Measurements from ENCODE around the gene BCL11A.

Gene BCL11A

DNA sequence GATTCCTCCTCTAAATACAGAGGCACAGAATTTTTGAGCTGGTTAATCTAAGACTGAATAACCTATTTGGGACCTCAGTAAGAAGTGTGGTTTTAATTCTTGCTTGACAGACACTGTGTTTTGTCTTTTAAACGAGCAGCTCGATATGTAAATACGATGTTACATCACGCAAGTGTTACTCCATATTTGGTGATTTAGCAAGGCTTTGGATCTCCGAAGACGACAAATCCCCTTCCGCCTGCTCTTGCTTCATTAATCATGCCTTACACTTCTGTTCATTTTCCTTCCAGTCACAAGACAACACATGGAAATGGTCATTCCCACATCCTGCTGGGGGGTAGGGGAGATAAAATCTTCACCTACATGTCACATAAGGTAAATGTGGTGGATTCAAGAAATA lies 9.4 kb downstream of the BCL11A start:
- no peak for DNase-seq (ENCODE audit: extremely low read depth, low read depth)
- TF ChIP-seq, protein P1, sequence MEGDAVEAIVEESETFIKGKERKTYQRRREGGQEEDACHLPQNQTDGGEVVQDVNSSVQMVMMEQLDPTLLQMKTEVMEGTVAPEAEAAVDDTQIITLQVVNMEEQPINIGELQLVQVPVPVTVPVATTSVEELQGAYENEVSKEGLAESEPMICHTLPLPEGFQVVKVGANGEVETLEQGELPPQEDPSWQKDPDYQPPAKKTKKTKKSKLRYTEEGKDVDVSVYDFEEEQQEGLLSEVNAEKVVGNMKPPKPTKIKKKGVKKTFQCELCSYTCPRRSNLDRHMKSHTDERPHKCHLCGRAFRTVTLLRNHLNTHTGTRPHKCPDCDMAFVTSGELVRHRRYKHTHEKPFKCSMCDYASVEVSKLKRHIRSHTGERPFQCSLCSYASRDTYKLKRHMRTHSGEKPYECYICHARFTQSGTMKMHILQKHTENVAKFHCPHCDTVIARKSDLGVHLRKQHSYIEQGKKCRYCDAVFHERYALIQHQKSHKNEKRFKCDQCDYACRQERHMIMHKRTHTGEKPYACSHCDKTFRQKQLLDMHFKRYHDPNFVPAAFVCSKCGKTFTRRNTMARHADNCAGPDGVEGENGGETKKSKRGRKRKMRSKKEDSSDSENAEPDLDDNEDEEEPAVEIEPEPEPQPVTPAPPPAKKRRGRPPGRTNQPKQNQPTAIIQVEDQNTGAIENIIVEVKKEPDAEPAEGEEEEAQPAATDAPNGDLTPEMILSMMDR (IDR thresholded peaks at IDR 0.05; ENCODE audit: low read depth, low read length) = no peak

DNA sequence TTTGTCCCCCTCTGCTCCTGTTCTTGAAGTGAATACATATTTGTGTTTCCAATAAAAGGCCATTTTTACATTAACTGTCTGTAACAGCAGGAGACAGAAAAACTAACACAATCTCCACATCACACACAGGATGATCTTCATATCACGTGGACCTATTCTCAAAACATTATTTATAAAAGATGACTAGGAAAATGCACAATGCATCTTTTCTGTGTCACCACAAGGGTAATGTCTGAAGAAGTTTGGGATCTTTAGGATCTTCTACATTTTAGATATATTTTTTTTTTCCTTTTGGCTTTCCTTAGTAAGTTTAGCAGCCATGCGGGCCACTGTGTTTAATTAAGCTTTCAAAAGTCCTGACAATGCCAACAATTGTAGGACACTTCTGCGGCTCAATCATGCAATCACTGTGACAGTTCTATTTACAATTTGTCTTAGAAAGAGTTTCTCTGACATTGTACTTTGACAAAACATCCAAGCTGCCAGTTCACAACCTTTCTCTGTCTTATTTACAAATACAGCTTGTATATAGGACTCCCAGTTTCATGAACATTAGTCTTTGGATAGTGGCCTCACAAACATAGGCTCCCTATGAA lies 12.3 kb downstream of the BCL11A start:
- DNase-seq (ENCODE audit: extremely low read depth, low read depth) = no peak
- TF ChIP-seq, protein P1 (IDR thresholded peaks at IDR 0.05; ENCODE audit: low read depth, low read length) = no peak

- DNase-seq (ENCODE audit: extremely low read depth, low read depth) = no peak
- TF ChIP-seq, protein P1 (IDR thresholded peaks at IDR 0.05; ENCODE audit: low read depth, low read length) = no peak
These were observed 13.4 kb downstream of the BCL11A start for GRCh38 chr2:60540074-60540473.

GRCh38 chr2:60539140-60539539 lies 14.3 kb downstream of the BCL11A start:
- TF ChIP-seq, protein P1 (IDR thresholded peaks at IDR 0.05; ENCODE audit: low read depth, low read length) = no peak
- no peak for DNase-seq (ENCODE audit: extremely low read depth, low read depth)

- DNase-seq (ENCODE audit: extremely low read depth, low read depth) = no peak
- TF ChIP-seq, protein P1 (IDR thresholded peaks at IDR 0.05; ENCODE audit: low read depth, low read length) = no peak
These were observed 15.4 kb downstream of the BCL11A start for GRCh38 chr2:60538101-60538500.

DNA sequence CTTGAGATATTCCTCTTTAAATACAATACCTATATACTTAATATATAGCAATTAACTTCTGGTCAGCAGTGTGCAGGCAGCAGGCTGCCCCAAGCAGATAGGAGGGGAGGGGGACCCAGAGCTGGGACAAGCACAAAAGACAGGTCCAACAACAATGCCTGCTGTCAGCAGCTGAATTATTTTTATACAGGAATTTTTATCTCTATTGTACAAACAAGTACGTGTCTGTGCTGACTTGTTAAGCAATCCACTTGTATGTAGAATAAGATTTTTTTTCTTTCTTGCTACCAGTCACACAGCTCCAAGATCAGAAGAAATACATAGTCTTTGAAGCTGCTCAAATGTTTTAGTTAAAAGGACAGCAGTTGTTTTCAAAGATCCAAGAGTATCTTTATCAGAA lies 16.7 kb downstream of the BCL11A start:
- no peak for DNase-seq (ENCODE audit: extremely low read depth, low read depth)
- TF ChIP-seq, protein P1 (IDR thresholded peaks at IDR 0.05; ENCODE audit: low read depth, low read length) = no peak

DNA sequence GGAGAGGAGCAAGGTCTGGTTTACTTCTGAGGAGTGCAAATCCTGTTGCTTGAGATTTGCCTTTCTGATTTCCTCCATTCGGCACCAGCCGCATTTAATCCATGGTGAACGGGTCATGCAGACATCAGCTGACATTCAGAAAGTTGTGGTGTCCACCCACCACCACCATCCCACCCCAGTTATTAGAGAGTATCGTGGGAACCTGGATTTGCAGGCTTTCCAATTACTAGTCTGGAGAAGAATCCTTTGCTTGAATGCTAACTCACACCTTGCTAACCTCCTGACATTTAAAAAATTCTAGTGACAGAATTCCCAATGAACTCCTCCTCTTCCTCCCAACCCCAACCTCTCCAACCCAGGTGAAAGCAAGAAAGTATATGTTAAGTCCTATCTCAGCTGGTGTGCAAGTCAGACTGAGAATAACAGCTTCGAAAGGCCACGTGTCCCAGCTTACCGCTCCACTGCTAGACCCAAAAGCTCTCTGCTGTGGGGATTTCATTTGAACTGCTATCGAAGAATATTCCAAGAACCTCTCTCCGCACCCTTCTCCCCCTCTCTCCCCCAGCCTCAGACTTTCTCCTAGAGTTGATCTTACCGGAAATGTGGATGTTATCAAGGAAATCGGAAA lies 17.7 kb downstream of the BCL11A start:
- TF ChIP-seq, protein P1 (IDR thresholded peaks at IDR 0.05; ENCODE audit: low read depth, low read length) = no peak
- DNase-seq (ENCODE audit: extremely low read depth, low read depth) = no peak
